HG03460 (cell line): ENCODE results near the gene ACTR3C.

Experiments used
- ATAC-seq: cut with Tn5 transposase; IDR thresholded peaks from one replicate; pipeline ENCODE4 v1.9.1; 2021; ENCODE audit not compliant: unreplicated experiment

The ACTR3C gene

GRCh38 chr7:150322833-150323681 lies at the start of gene ACTR3C, which contains the start of gene LRRC61:
ACTR3C (minus strand) TSS chr7:150323545; CDS start chr7:150295296, 28,249 bp downstream.
LRRC61 (plus strand) TSS chr7:150323355; CDS start chr7:150336862, 13,507 bp downstream.
- peak; percentile 60 for ATAC-seq

- no peak for ATAC-seq
Observed at GRCh38 chr7:150372271-150373048, 49.1 kb upstream of the ACTR3C start.

- no peak for ATAC-seq
Observed at GRCh38 chr7:150371996-150372270, 48.6 kb upstream of the ACTR3C start.

- ATAC-seq: no peak
Observed at GRCh38 chr7:150371131-150371995, 48.0 kb upstream of the ACTR3C start.

GRCh38 chr7:150370612-150371071 lies 47.3 kb upstream of the ACTR3C start:
- ATAC-seq: no peak

GRCh38 chr7:150369748-150370501 lies 46.6 kb upstream of the ACTR3C start:
- no peak for ATAC-seq

- peak; percentile 49 for ATAC-seq
Observed at GRCh38 chr7:150368884-150369747, 45.8 kb upstream of the ACTR3C start.

GRCh38 chr7:150368096-150368883 lies 44.9 kb upstream of the ACTR3C start, which contains the start of gene REPIN1:
REPIN1 (plus strand) TSS chr7:150368822; CDS start chr7:150369712, 890 bp downstream.
- peak; percentile 39 for ATAC-seq

GRCh38 chr7:150367677-150368095 lies 44.3 kb upstream of the ACTR3C start:
- peak; percentile 40 for ATAC-seq

- ATAC-seq: no peak
Observed at GRCh38 chr7:150365673-150366398, 42.5 kb upstream of the ACTR3C start.

- no peak for ATAC-seq
Observed at GRCh38 chr7:150365194-150365593, 41.8 kb upstream of the ACTR3C start.

- ATAC-seq: no peak
Observed at GRCh38 chr7:150363872-150364271, 40.5 kb upstream of the ACTR3C start.

- ATAC-seq: no peak
Observed at GRCh38 chr7:150363370-150363769, 40.0 kb upstream of the ACTR3C start.

- ATAC-seq: no peak
Observed at GRCh38 chr7:150361807-150362621, 38.7 kb upstream of the ACTR3C start.

GRCh38 chr7:150361402-150361801 lies 38.1 kb upstream of the ACTR3C start:
- ATAC-seq: no peak

GRCh38 chr7:150360363-150361058 lies 37.2 kb upstream of the ACTR3C start:
- no peak for ATAC-seq
